CD8-positive, alpha-beta memory T cell (primary cell): Measurements from ENCODE around the gene ING4. TPM values are rescaled to one million over a fixed set of nuclear protein-coding genes. Genes with fewer than 3 reads are reported as not detected.
"Not testable (repeated sequence)": the region's sequence is repeated elsewhere in the genome, so short reads cannot be mapped to it uniquely, and the experiment has no call there.

Experiments
- CTCF ChIA-PET: fragments of 350-600 bp; sonication (Branson Sonifier 250); formaldehyde crosslinking; loops from one replicate; lab custom pipeline; 2021; ENCODE audit warnings: antibody characterized with exemption; lab: Charles Lee
- POLR2A ChIA-PET: fragments of 350-600 bp; sonication (Branson Sonifier 250); formaldehyde crosslinking; loops from one replicate; lab custom pipeline; 2021; ENCODE audit warnings: antibody characterized with exemption; lab: Charles Lee
- DNase-seq, 5 donors: peaks; one replicate each; pipeline versions ENCODE4 v3.0.0 to v3.0.0-alpha.2; 2020 to 2022; ENCODE audit warnings: mixed read lengths in 1 of 5
- H3K27ac ChIP-seq: one replicate; pipeline ENCODE4 v1.7.0; 2013; ENCODE audit warnings: low read depth, mild to moderate bottlenecking, low read length, moderate library complexity
- H3K27me3 ChIP-seq: 2 replicates; pipeline ENCODE4 v1.7.0; 2013; ENCODE audit warnings: low read length, mild to moderate bottlenecking; ENCODE audit not compliant: insufficient read depth, poor library complexity, severe bottlenecking
- H3K36me3 ChIP-seq: 2 replicates; pipeline ENCODE4 v1.7.0; 2013; ENCODE audit warnings: mild to moderate bottlenecking, low read length, moderate library complexity; ENCODE audit not compliant: insufficient read depth
- H3K4me1 ChIP-seq: 2 replicates; pipeline ENCODE4 v1.7.0; 2013; ENCODE audit warnings: mild to moderate bottlenecking, low read length, moderate library complexity; ENCODE audit not compliant: insufficient read depth
- H3K4me3 ChIP-seq: 2 replicates; pipeline ENCODE4 v1.7.0; 2013; ENCODE audit warnings: mild to moderate bottlenecking, low read length
- H3K9me3 ChIP-seq: 2 replicates; pipeline ENCODE4 v1.7.0; 2013; ENCODE audit warnings: mild to moderate bottlenecking, low read length
- H3K27ac Mint-ChIP-seq, 8 donors: one replicate each; pipeline ENCODE4 v1.8.0; 2020 to 2021; ENCODE audit warnings: mixed read lengths in 8 of 8, mild to moderate bottlenecking in 6 of 8, inconsistent platforms in 3 of 8, moderate library complexity in 3 of 8
- H3K27me3 Mint-ChIP-seq, 2 donors: one replicate each; pipeline ENCODE4 v1.8.0; 2020 to 2021; ENCODE audit warnings: mixed read lengths in 2 of 2, mild to moderate bottlenecking in 1 of 2, moderate library complexity in 1 of 2
- H3K36me3 Mint-ChIP-seq, 3 donors: one replicate each; pipeline ENCODE4 v1.8.0; 2020 to 2021; ENCODE audit warnings: mixed read lengths in 3 of 3, inconsistent platforms in 1 of 3, mild to moderate bottlenecking in 1 of 3
- H3K4me1 Mint-ChIP-seq, 3 donors: one replicate each; pipeline ENCODE4 v1.8.0; 2020 to 2021; ENCODE audit warnings: mixed read lengths in 3 of 3, inconsistent platforms in 1 of 3, mild to moderate bottlenecking in 1 of 3
- H3K4me3 Mint-ChIP-seq, 7 donors: one replicate each; pipeline ENCODE4 v1.8.0; 2020 to 2021; ENCODE audit warnings: mixed read lengths in 7 of 7, mild to moderate bottlenecking in 6 of 7, moderate library complexity in 4 of 7, inconsistent platforms in 2 of 7
- H3K9me3 Mint-ChIP-seq, 5 donors: one replicate each; pipeline ENCODE4 v1.8.0; 2020 to 2022; ENCODE audit warnings: mixed read lengths in 5 of 5, mild to moderate bottlenecking in 3 of 5, moderate library complexity in 2 of 5, inconsistent platforms in 1 of 5
- polyA plus RNA-seq: library from polyadenylated mRNA; unstranded; fragments of 300-500 nt; fragmentation: Illumina TruSeq; gene quantifications from one replicate; pipeline ENCODE4 v1.2.3, GENCODE V29; 2021
- total RNA-seq, 2 experiments: library from RNA; stranded (reverse); gene quantifications; one replicate each; pipeline ENCODE4 v1.2.3, GENCODE V29; 2021

ING4 gene
- total RNA-seq (10 to 100 TPM; 17.4 to 18.5 TPM), polyA plus RNA-seq (80.3 TPM)

GRCh38 chr12:6662906-6663742, at the start of gene ING4:
Gene ING4, minus strand, starts transcription at chr12:6663119. Its CDS starts 18 bp downstream, at chr12:6663101.
- Histone ChIP-seq H3K27ac (peak within 1 kb of the TSS; percentile 83), H3K4me1 (peaks cover 20% of the 10 kb centered on the region), H3K4me3 (peak within 1 kb of the TSS; percentile 76), H3K27me3 (no peaks in the 10 kb centered on the region), H3K36me3 (peaks cover 12% of the 10 kb centered on the region), H3K9me3 (no peaks in the 10 kb centered on the region)
- peak within 1 kb of the TSS; percentile 88 to 99 (median 98) for H3K27ac Mint-ChIP-seq
- H3K4me1 Mint-ChIP-seq = peaks cover 27 to 42% (median 34%) of the 10 kb centered on the region in 3 donors
- peaks cover 4 to 36% (median 16%) of the 10 kb centered on the region in 3 donors for H3K36me3 Mint-ChIP-seq
- POLR2A ChIA-PET = interaction anchor here (1.1 kb wide), 1 partner anchor 26 kb away, joined by 16 read pairs; the partner anchor contains the start of gene ZNF384
- CTCF ChIA-PET = interaction anchor here (1.1 to 1.8 kb wide), 2 partner anchors 26 to 43 kb away, joined by 3 to 8 read pairs; partner anchors contain the start of gene ZNF384
- DNase-seq = peak; percentile 91 to 99 (median 97)
- peak within 1 kb of the TSS; percentile 90 to 98 (median 95) for H3K4me3 Mint-ChIP-seq
- no peaks in the 10 kb centered on the region for H3K27me3 Mint-ChIP-seq
- H3K9me3 Mint-ChIP-seq = no peaks in the 10 kb centered on the region

- POLR2A ChIA-PET = interaction anchor here (1.2 kb wide), 1 partner anchor 15 kb away, joined by 5 read pairs; the partner anchor contains the start of gene COPS7A
- no peaks in the 10 kb centered on the region for H3K36me3 ChIP-seq
- peak overlapping the region; percentile 75 to 94 (median 80) for H3K4me3 Mint-ChIP-seq
- H3K9me3 ChIP-seq = no peaks in the 10 kb centered on the region
- H3K27me3 ChIP-seq = no peaks in the 10 kb centered on the region
- peak in 3 of 5 donors; percentile 7 to 64 (median 50) for DNase-seq
- H3K27me3 Mint-ChIP-seq = peaks cover 25 to 27% of the 10 kb centered on the region in 2 donors
- no peak overlapping the region for H3K27ac ChIP-seq
- peaks cover 7 to 10% (median 8%) of the 10 kb centered on the region in 3 donors for H3K4me1 Mint-ChIP-seq
- no peaks in the 10 kb centered on the region for H3K36me3 Mint-ChIP-seq
- CTCF ChIA-PET = interaction anchor here (0.6 kb wide), 1 partner anchor 96 kb away, joined by 3 read pairs; no protein-coding TSS in a partner anchor
- no peaks in the 10 kb centered on the region for H3K9me3 Mint-ChIP-seq
- no peaks in the 10 kb centered on the region for H3K4me1 ChIP-seq
- H3K4me3 ChIP-seq = no peak overlapping the region
- H3K27ac Mint-ChIP-seq = peak overlapping the region; percentile 12 to 96 (median 80)
These were observed 46.1 kb upstream of the ING4 start for GRCh38 chr12:6708960-6709394.

GRCh38 chr12:6708351-6708750, 45.4 kb upstream of the ING4 start:
- H3K36me3 Mint-ChIP-seq = not testable (repeated sequence)
- peaks cover 7 to 10% (median 8%) of the 10 kb centered on the region in 3 donors for H3K4me1 Mint-ChIP-seq
- POLR2A ChIA-PET = interaction anchor here (1.2 kb wide), 1 partner anchor 16 kb away, joined by 5 read pairs; the partner anchor contains the start of gene COPS7A

GRCh38 chr12:6703631-6704030, 40.7 kb upstream of the ING4 start:
- CTCF ChIA-PET = no interaction called here
- H3K4me1 ChIP-seq = peaks cover 5% of the 10 kb centered on the region
- Mint-ChIP-seq H3K36me3 (peaks cover 0 to 2% (median 0%) of the 10 kb centered on the region in 3 donors), H3K27me3 (peaks cover 53 to 54% of the 10 kb centered on the region in 2 donors), H3K4me1 (peaks cover 18 to 21% (median 21%) of the 10 kb centered on the region in 3 donors), H3K4me3 (peak overlapping the region in 1 of 7 donors; percentile 15), H3K9me3 (peaks cover 0 to 4% (median 0%) of the 10 kb centered on the region in 5 donors), H3K27ac (no peak overlapping the region)
- H3K4me3 ChIP-seq = no peak overlapping the region
- H3K9me3 ChIP-seq = no peaks in the 10 kb centered on the region
- DNase-seq = peak in 1 of 5 donors; percentile 27
- H3K36me3 ChIP-seq = no peaks in the 10 kb centered on the region
- no peak overlapping the region for H3K27ac ChIP-seq
- POLR2A ChIA-PET = no interaction called here
- H3K27me3 ChIP-seq = peaks cover 26% of the 10 kb centered on the region

More at GRCh38 chr12:6708351-6708750, 45.4 kb upstream of the ING4 start:
- H3K36me3 ChIP-seq, CTCF ChIA-PET, H3K4me3 ChIP-seq, H3K9me3 Mint-ChIP-seq, DNase-seq, H3K27me3 ChIP-seq, H3K9me3 ChIP-seq, H3K4me1 ChIP-seq, H3K27ac Mint-ChIP-seq, H3K27ac ChIP-seq: not testable (repeated sequence)
- Mint-ChIP-seq H3K4me3 (peak overlapping the region in 1 of 7 donors; percentile 9), H3K27me3 (peaks cover 30 to 33% of the 10 kb centered on the region in 2 donors)

GRCh38 chr12:6701078-6701768, 38.3 kb upstream of the ING4 start:
- no peak overlapping the region for H3K27ac ChIP-seq
- CTCF ChIA-PET = no interaction called here
- H3K4me3 Mint-ChIP-seq = peak overlapping the region; percentile 64 to 88 (median 74)
- H3K9me3 Mint-ChIP-seq = peaks cover 0 to 4% (median 0%) of the 10 kb centered on the region in 5 donors
- peaks cover 26% of the 10 kb centered on the region for H3K27me3 ChIP-seq
- peaks cover 56 to 57% of the 10 kb centered on the region in 2 donors for H3K27me3 Mint-ChIP-seq
- H3K4me1 ChIP-seq = peaks cover 5% of the 10 kb centered on the region
- peak overlapping the region; percentile 30 for H3K4me3 ChIP-seq
- peak overlapping the region in 7 of 8 donors; percentile 6 to 62 (median 47) for H3K27ac Mint-ChIP-seq
- DNase-seq = no peak
- peaks cover 0 to 2% (median 0%) of the 10 kb centered on the region in 3 donors for H3K36me3 Mint-ChIP-seq
- H3K4me1 Mint-ChIP-seq = peaks cover 25 to 28% (median 27%) of the 10 kb centered on the region in 3 donors
- no peaks in the 10 kb centered on the region for H3K36me3 ChIP-seq
- H3K9me3 ChIP-seq = no peaks in the 10 kb centered on the region
- POLR2A ChIA-PET = no interaction called here

- peaks cover 0 to 2% (median 0%) of the 10 kb centered on the region in 3 donors for H3K36me3 Mint-ChIP-seq
- Histone ChIP-seq H3K4me3 (peak within 1 kb of the TSS; percentile 30), H3K9me3 (no peaks in the 10 kb centered on the region), H3K27ac (no peak within 1 kb of the TSS), H3K36me3 (no peaks in the 10 kb centered on the region), H3K4me1 (peaks cover 5% of the 10 kb centered on the region), H3K27me3 (peaks cover 26% of the 10 kb centered on the region)
- H3K27ac Mint-ChIP-seq = peak within 1 kb of the TSS in 7 of 8 donors; percentile 24 to 63 (median 57)
- peak within 1 kb of the TSS; percentile 64 to 88 (median 75) for H3K4me3 Mint-ChIP-seq
- peaks cover 25 to 28% (median 27%) of the 10 kb centered on the region in 3 donors for H3K4me1 Mint-ChIP-seq
- POLR2A ChIA-PET = no interaction called here
- DNase-seq = peak; percentile 22 to 67 (median 43)
- peaks cover 56 to 57% of the 10 kb centered on the region in 2 donors for H3K27me3 Mint-ChIP-seq
- CTCF ChIA-PET = interaction anchor here (1.3 kb wide), 1 partner anchor 11 kb away, joined by 3 read pairs; the partner anchor contains the start of gene ZNF384
- H3K9me3 Mint-ChIP-seq = peaks cover 0 to 4% (median 0%) of the 10 kb centered on the region in 5 donors
These were observed 37.7 kb upstream of the ING4 start, which contains the start of gene PIANP for GRCh38 chr12:6700646-6701051. Gene PIANP, minus strand, starts transcription at chr12:6700815. Its CDS starts 2,754 bp downstream, at chr12:6698061.

- Histone ChIP-seq H3K4me1 (peaks cover 5% of the 10 kb centered on the region), H3K9me3 (no peaks in the 10 kb centered on the region), H3K27me3 (peaks cover 26% of the 10 kb centered on the region), H3K36me3 (no peaks in the 10 kb centered on the region), H3K4me3 (no peak overlapping the region), H3K27ac (no peak overlapping the region)
- CTCF ChIA-PET = interaction anchor here (1.3 kb wide), 1 partner anchor 11 kb away, joined by 3 read pairs; the partner anchor contains the start of gene ZNF384
- Mint-ChIP-seq H3K36me3 (peaks cover 0 to 2% (median 0%) of the 10 kb centered on the region in 3 donors), H3K4me1 (peaks cover 25 to 28% (median 27%) of the 10 kb centered on the region in 3 donors), H3K27ac (peak overlapping the region in 2 of 8 donors; percentile 57 to 63), H3K9me3 (peaks cover 0 to 4% (median 0%) of the 10 kb centered on the region in 5 donors), H3K27me3 (peaks cover 53 to 54% of the 10 kb centered on the region in 2 donors), H3K4me3 (peak overlapping the region; percentile 61 to 84 (median 75))
- DNase-seq = peak in 1 of 5 donors; percentile 3
- POLR2A ChIA-PET = interaction anchor here (1.1 kb wide), 1 partner anchor 11 kb away, joined by 5 read pairs; the partner anchor contains the start of gene ZNF384
These were observed 37.2 kb upstream of the ING4 start for GRCh38 chr12:6699989-6700645.
